ENCODE data around the gene NLRP3.
"Not testable (repeated sequence)": the region's sequence is repeated elsewhere in the genome, so short reads cannot be mapped to it uniquely, and the experiment has no call there.

NLRP3 gene

GRCh38 chr1:247415423-247416361 is at the start of gene NLRP3:
Gene NLRP3, plus strand, starts transcription at chr1:247416173. Its CDS starts 2,628 bp downstream, at chr1:247418801.
- H3K9me3 Mint-ChIP-seq = no peaks in the 10 kb centered on the region
- DNase-seq (ENCODE audit: low spot score in 2 of 2) (no peak), ATAC-seq (peak; percentile 86)
- H3K36me3 Mint-ChIP-seq = no peaks in the 10 kb centered on the region
- H3K4me1 Mint-ChIP-seq = peaks cover 37% of the 10 kb centered on the region
- H3K27ac Mint-ChIP-seq = peak within 1 kb of the TSS; percentile 43
- peak within 1 kb of the TSS; percentile 72 for H3K4me3 Mint-ChIP-seq

- not testable (repeated sequence) for H3K4me3 Mint-ChIP-seq; DNase-seq (ENCODE audit: low spot score in 2 of 2)
Measured at GRCh38 chr1:247366345-247366744, 49.6 kb upstream of the NLRP3 start.

GRCh38 chr1:247366926-247367645 is 48.9 kb upstream of the NLRP3 start:
- no peak for ATAC-seq
- Mint-ChIP-seq H3K27ac (no peak overlapping the region), H3K36me3 (no peaks in the 10 kb centered on the region), H3K4me3 (no peak overlapping the region), H3K4me1 (no peaks in the 10 kb centered on the region), H3K9me3 (no peaks in the 10 kb centered on the region)
- no peak for DNase-seq (ENCODE audit: low spot score in 2 of 2)

More at GRCh38 chr1:247366345-247366744, 49.6 kb upstream of the NLRP3 start:
- not testable (repeated sequence) for H3K4me1 Mint-ChIP-seq, H3K27ac Mint-ChIP-seq, H3K36me3 Mint-ChIP-seq, ATAC-seq, H3K9me3 Mint-ChIP-seq

- no peaks in the 10 kb centered on the region for H3K9me3 Mint-ChIP-seq
- ATAC-seq (peak; percentile 36), DNase-seq (ENCODE audit: low spot score in 2 of 2) (no peak)
- H3K27ac Mint-ChIP-seq = no peak overlapping the region
- H3K36me3 Mint-ChIP-seq = no peaks in the 10 kb centered on the region
- H3K4me1 Mint-ChIP-seq = no peaks in the 10 kb centered on the region
- no peak overlapping the region for H3K4me3 Mint-ChIP-seq
Measured at GRCh38 chr1:247367786-247368422, 48.1 kb upstream of the NLRP3 start.

GRCh38 chr1:247368490-247369145 is 47.4 kb upstream of the NLRP3 start:
- H3K4me3 Mint-ChIP-seq = no peak overlapping the region
- no peak overlapping the region for H3K27ac Mint-ChIP-seq
- DNase-seq (ENCODE audit: low spot score in 2 of 2) (no peak), ATAC-seq (no peak)
- H3K9me3 Mint-ChIP-seq = no peaks in the 10 kb centered on the region
- H3K4me1 Mint-ChIP-seq = no peaks in the 10 kb centered on the region
- no peaks in the 10 kb centered on the region for H3K36me3 Mint-ChIP-seq

- no peak overlapping the region for H3K4me3 Mint-ChIP-seq
- H3K9me3 Mint-ChIP-seq = no peaks in the 10 kb centered on the region
- no peaks in the 10 kb centered on the region for H3K36me3 Mint-ChIP-seq
- DNase-seq (ENCODE audit: low spot score in 2 of 2) (no peak), ATAC-seq (no peak)
- H3K27ac Mint-ChIP-seq = no peak overlapping the region
- H3K4me1 Mint-ChIP-seq = no peaks in the 10 kb centered on the region
Measured at GRCh38 chr1:247370786-247371732, 44.9 kb upstream of the NLRP3 start.

- ATAC-seq = no peak
Measured at GRCh38 chr1:247371801-247372259, 44.1 kb upstream of the NLRP3 start.

GRCh38 chr1:247373721-247374141 is 42.2 kb upstream of the NLRP3 start:
- DNase-seq (ENCODE audit: low spot score in 2 of 2) (peak; percentile 20 to 70), ATAC-seq (peak; percentile 76)
- Mint-ChIP-seq H3K36me3 (no peaks in the 10 kb centered on the region), H3K9me3 (no peaks in the 10 kb centered on the region), H3K4me1 (no peaks in the 10 kb centered on the region), H3K4me3 (peak overlapping the region; percentile 35), H3K27ac (no peak overlapping the region)

More at GRCh38 chr1:247371801-247372259, 44.1 kb upstream of the NLRP3 start:
- Mint-ChIP-seq H3K4me3 (no peak overlapping the region), H3K36me3 (no peaks in the 10 kb centered on the region), H3K4me1 (no peaks in the 10 kb centered on the region), H3K27ac (no peak overlapping the region), H3K9me3 (no peaks in the 10 kb centered on the region)
- no peak for DNase-seq (ENCODE audit: low spot score in 2 of 2)

- not testable (repeated sequence) for H3K4me3 Mint-ChIP-seq; ATAC-seq; H3K4me1 Mint-ChIP-seq; H3K36me3 Mint-ChIP-seq; H3K27ac Mint-ChIP-seq; DNase-seq (ENCODE audit: low spot score in 2 of 2); H3K9me3 Mint-ChIP-seq
Measured at GRCh38 chr1:247374651-247375334, 41.2 kb upstream of the NLRP3 start.

GRCh38 chr1:247375747-247376146 is 40.2 kb upstream of the NLRP3 start:
- ATAC-seq = no peak
- H3K4me3 Mint-ChIP-seq = no peak overlapping the region
- H3K4me1 Mint-ChIP-seq = no peaks in the 10 kb centered on the region
- no peak overlapping the region for H3K27ac Mint-ChIP-seq
- no peaks in the 10 kb centered on the region for H3K9me3 Mint-ChIP-seq
- DNase-seq (ENCODE audit: low spot score in 2 of 2) = no peak
- H3K36me3 Mint-ChIP-seq = no peaks in the 10 kb centered on the region

- no peaks in the 10 kb centered on the region for H3K4me1 Mint-ChIP-seq
- no peaks in the 10 kb centered on the region for H3K36me3 Mint-ChIP-seq
- H3K27ac Mint-ChIP-seq = peak overlapping the region; percentile 34
- no peaks in the 10 kb centered on the region for H3K9me3 Mint-ChIP-seq
- DNase-seq (ENCODE audit: low spot score in 2 of 2) (no peak), ATAC-seq (no peak)
- H3K4me3 Mint-ChIP-seq = no peak overlapping the region
Measured at GRCh38 chr1:247376659-247377058, 39.3 kb upstream of the NLRP3 start.

GRCh38 chr1:247377656-247378055 is 38.3 kb upstream of the NLRP3 start:
- H3K4me1 Mint-ChIP-seq; H3K4me3 Mint-ChIP-seq; H3K27ac Mint-ChIP-seq; H3K9me3 Mint-ChIP-seq; H3K36me3 Mint-ChIP-seq; DNase-seq (ENCODE audit: low spot score in 2 of 2); ATAC-seq: not testable (repeated sequence)

GRCh38 chr1:247378334-247379073 is 37.5 kb upstream of the NLRP3 start:
- DNase-seq (ENCODE audit: low spot score in 2 of 2) (no peak), ATAC-seq (no peak)
- no peaks in the 10 kb centered on the region for H3K36me3 Mint-ChIP-seq
- H3K9me3 Mint-ChIP-seq = no peaks in the 10 kb centered on the region
- H3K4me1 Mint-ChIP-seq = no peaks in the 10 kb centered on the region
- no peak overlapping the region for H3K27ac Mint-ChIP-seq
- no peak overlapping the region for H3K4me3 Mint-ChIP-seq

Data from stimulated activated effector memory CD8-positive, alpha-beta T cell treated with anti-CD3 and anti-CD28 coated beads, Interleukin-12 subunit alpha, Interleukin-12 subunit beta, amount 100 ng/mL, for 72 hours (primary cell).